Activated CD8-positive, alpha-beta memory T cell treated with anti-CD3 and anti-CD28 coated beads, Interleukin-2, amount 50 U/mL, for 1 hour (primary cell): ENCODE data around the gene EIF5B.

Experiments
- DNase-seq: peaks from one replicate; pipeline ENCODE4 v3.0.0-alpha.2; 2020; ENCODE audit errors: extremely low read depth

Gene EIF5B

GRCh38 chr2:99410276-99410675, 73.1 kb downstream of the EIF5B start:
- no peak for DNase-seq

- no peak for DNase-seq
Measured at GRCh38 chr2:99414566-99414965, 77.4 kb downstream of the EIF5B start.

GRCh38 chr2:99417396-99417795, 80.2 kb downstream of the EIF5B start:
- DNase-seq, result no peak

GRCh38 chr2:99420031-99420430, 82.8 kb downstream of the EIF5B start:
- no peak for DNase-seq

- DNase-seq, result no peak
Measured at GRCh38 chr2:99420751-99421299, 83.6 kb downstream of the EIF5B start.

- no peak for DNase-seq
Measured at GRCh38 chr2:99421469-99421868, 84.3 kb downstream of the EIF5B start.

- DNase-seq, result no peak
Measured at GRCh38 chr2:99422599-99422998, 85.4 kb downstream of the EIF5B start.

GRCh38 chr2:99424371-99424770, 87.2 kb downstream of the EIF5B start:
- DNase-seq, result no peak

- DNase-seq, result no peak
Measured at GRCh38 chr2:99425022-99425421, 87.8 kb downstream of the EIF5B start.

- no peak for DNase-seq
Measured at GRCh38 chr2:99430614-99431291, 93.6 kb downstream of the EIF5B start.

GRCh38 chr2:99431587-99432275, 94.5 kb downstream of the EIF5B start:
- no peak for DNase-seq

GRCh38 chr2:99433340-99433739, 96.2 kb downstream of the EIF5B start:
- no peak for DNase-seq

GRCh38 chr2:99436874-99437273, 99.7 kb downstream of the EIF5B start:
- DNase-seq, result no peak

- no peak for DNase-seq
Measured at GRCh38 chr2:99439971-99440505, 102.8 kb downstream of the EIF5B start.

GRCh38 chr2:99442837-99443236, 105.6 kb downstream of the EIF5B start:
- DNase-seq, result no peak

- DNase-seq, result no peak
Measured at GRCh38 chr2:99444222-99444621, 107.0 kb downstream of the EIF5B start.

GRCh38 chr2:99445065-99445464, 107.9 kb downstream of the EIF5B start:
- DNase-seq, result no peak

- no peak for DNase-seq
Measured at GRCh38 chr2:99448556-99448955, 111.4 kb downstream of the EIF5B start.

GRCh38 chr2:99450199-99450598, 113.0 kb downstream of the EIF5B start:
- DNase-seq, result no peak
